H1 (cell line): Measurements from ENCODE around the gene NECAP2. TPM values are rescaled to one million over a fixed set of nuclear protein-coding genes. Genes with fewer than 3 reads are reported as not detected.

Experiments used
- BACH1 ChIP-seq: IDR thresholded peaks from 2 replicates; pipeline ENCODE4 v1.6.1; 2012; ENCODE audit warnings: low read length, improper control_type of control experiment
- GABPA ChIP-seq: IDR thresholded peaks from 2 replicates; pipeline ENCODE4 v1.6.1; 2011; ENCODE audit warnings: mild to moderate bottlenecking, low read length, moderate library complexity, borderline replicate concordance; ENCODE audit not compliant: insufficient read depth
- RBBP5 ChIP-seq: IDR thresholded peaks from 2 replicates; pipeline ENCODE4 v1.7.1; 2012; ENCODE audit warnings: low read depth, mild to moderate bottlenecking, inconsistent platforms, low read length, moderate library complexity, borderline replicate concordance
- SAP30 ChIP-seq: fragments of 300-600 bp; sonication (generic); IDR thresholded peaks from 2 replicates; pipeline ENCODE4 v1.7.1; 2012; ENCODE audit warnings: low read length, moderate library complexity, mild to moderate bottlenecking, inconsistent platforms; ENCODE audit not compliant: insufficient read depth, insufficient replicate concordance
- TAF7 ChIP-seq: optimal IDR thresholded peaks from 2 replicates; pipeline ENCODE3; 2011; ENCODE audit warnings: low read depth, mild to moderate bottlenecking, inconsistent platforms, low read length, moderate library complexity, borderline replicate concordance
- polyA plus RNA-seq, 7 experiments: library from polyadenylated mRNA; depleted of rRNA in 3 of 7; stranded (reverse) in 5 of 7; unstranded in 2 of 7; fragments of >200 nt in 5 of 7; fragments of 200-250 nt in 2 of 7; gene quantifications; 1 replicate in 5 of 7; 2 replicates in 1 of 7; 4 replicates in 1 of 7; pipeline versions ENCODE4 v1.2.1 to v1.2.3, GENCODE V29; 2011 to 2013; ENCODE audit warnings: missing spikeins in 2 of 7, mixed read lengths in 2 of 7
- total RNA-seq: library from RNA; stranded (reverse); fragmentation: NEBNext Ultra II Directional; extraction: Animal tissue kit (Norgen Biotek cat#: 25700); gene quantifications from 2 replicates; pipeline ENCODE4 v1.2.1, GENCODE V29; 2021
- TF ChIP-seq, protein P1 (sequence below): fragments of 300-600 bp; sonication (generic); IDR thresholded peaks from 2 replicates; pipeline ENCODE4 v1.7.1; 2012; ENCODE audit warnings: low read length, moderate library complexity, mild to moderate bottlenecking, inconsistent platforms; ENCODE audit not compliant: insufficient replicate concordance

Gene NECAP2
- total and polyA plus RNA-seq, 2 of the 8 experiments (the other 6 are each of a cell fraction or from before 2014, with no cell fraction given), result 24.4 to 29.7 TPM

DNA sequence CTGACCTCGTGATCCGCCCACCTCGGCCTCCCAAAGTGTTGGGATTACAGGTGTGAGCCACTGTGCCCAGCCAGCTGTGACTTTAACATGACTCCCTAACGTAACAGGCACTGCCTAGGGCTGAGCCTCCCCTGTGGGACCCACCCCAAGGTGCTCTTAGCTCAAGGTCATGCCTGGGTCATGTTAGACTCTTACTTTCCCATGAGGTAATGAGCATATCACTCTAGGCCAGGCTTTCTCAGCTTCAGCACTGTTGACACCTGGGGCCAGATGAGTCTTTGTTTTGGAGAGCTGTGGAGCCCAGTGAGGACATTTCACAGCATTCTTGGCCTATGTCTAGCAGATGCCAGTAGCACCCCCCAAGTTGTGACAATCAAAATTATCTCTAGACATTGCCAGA, 4.5 kb downstream of the NECAP2 start (continued):
- TF ChIP-seq, protein P1, sequence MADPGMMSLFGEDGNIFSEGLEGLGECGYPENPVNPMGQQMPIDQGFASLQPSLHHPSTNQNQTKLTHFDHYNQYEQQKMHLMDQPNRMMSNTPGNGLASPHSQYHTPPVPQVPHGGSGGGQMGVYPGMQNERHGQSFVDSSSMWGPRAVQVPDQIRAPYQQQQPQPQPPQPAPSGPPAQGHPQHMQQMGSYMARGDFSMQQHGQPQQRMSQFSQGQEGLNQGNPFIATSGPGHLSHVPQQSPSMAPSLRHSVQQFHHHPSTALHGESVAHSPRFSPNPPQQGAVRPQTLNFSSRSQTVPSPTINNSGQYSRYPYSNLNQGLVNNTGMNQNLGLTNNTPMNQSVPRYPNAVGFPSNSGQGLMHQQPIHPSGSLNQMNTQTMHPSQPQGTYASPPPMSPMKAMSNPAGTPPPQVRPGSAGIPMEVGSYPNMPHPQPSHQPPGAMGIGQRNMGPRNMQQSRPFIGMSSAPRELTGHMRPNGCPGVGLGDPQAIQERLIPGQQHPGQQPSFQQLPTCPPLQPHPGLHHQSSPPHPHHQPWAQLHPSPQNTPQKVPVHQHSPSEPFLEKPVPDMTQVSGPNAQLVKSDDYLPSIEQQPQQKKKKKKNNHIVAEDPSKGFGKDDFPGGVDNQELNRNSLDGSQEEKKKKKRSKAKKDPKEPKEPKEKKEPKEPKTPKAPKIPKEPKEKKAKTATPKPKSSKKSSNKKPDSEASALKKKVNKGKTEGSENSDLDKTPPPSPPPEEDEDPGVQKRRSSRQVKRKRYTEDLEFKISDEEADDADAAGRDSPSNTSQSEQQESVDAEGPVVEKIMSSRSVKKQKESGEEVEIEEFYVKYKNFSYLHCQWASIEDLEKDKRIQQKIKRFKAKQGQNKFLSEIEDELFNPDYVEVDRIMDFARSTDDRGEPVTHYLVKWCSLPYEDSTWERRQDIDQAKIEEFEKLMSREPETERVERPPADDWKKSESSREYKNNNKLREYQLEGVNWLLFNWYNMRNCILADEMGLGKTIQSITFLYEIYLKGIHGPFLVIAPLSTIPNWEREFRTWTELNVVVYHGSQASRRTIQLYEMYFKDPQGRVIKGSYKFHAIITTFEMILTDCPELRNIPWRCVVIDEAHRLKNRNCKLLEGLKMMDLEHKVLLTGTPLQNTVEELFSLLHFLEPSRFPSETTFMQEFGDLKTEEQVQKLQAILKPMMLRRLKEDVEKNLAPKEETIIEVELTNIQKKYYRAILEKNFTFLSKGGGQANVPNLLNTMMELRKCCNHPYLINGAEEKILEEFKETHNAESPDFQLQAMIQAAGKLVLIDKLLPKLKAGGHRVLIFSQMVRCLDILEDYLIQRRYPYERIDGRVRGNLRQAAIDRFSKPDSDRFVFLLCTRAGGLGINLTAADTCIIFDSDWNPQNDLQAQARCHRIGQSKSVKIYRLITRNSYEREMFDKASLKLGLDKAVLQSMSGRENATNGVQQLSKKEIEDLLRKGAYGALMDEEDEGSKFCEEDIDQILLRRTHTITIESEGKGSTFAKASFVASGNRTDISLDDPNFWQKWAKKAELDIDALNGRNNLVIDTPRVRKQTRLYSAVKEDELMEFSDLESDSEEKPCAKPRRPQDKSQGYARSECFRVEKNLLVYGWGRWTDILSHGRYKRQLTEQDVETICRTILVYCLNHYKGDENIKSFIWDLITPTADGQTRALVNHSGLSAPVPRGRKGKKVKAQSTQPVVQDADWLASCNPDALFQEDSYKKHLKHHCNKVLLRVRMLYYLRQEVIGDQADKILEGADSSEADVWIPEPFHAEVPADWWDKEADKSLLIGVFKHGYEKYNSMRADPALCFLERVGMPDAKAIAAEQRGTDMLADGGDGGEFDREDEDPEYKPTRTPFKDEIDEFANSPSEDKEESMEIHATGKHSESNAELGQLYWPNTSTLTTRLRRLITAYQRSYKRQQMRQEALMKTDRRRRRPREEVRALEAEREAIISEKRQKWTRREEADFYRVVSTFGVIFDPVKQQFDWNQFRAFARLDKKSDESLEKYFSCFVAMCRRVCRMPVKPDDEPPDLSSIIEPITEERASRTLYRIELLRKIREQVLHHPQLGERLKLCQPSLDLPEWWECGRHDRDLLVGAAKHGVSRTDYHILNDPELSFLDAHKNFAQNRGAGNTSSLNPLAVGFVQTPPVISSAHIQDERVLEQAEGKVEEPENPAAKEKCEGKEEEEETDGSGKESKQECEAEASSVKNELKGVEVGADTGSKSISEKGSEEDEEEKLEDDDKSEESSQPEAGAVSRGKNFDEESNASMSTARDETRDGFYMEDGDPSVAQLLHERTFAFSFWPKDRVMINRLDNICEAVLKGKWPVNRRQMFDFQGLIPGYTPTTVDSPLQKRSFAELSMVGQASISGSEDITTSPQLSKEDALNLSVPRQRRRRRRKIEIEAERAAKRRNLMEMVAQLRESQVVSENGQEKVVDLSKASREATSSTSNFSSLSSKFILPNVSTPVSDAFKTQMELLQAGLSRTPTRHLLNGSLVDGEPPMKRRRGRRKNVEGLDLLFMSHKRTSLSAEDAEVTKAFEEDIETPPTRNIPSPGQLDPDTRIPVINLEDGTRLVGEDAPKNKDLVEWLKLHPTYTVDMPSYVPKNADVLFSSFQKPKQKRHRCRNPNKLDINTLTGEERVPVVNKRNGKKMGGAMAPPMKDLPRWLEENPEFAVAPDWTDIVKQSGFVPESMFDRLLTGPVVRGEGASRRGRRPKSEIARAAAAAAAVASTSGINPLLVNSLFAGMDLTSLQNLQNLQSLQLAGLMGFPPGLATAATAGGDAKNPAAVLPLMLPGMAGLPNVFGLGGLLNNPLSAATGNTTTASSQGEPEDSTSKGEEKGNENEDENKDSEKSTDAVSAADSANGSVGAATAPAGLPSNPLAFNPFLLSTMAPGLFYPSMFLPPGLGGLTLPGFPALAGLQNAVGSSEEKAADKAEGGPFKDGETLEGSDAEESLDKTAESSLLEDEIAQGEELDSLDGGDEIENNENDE, result no peak
- no peak for TF ChIP-seq SAP30
- TF ChIP-seq BACH1, result no peak
- no peak for TF ChIP-seq GABPA
- TF ChIP-seq TAF7, result no peak
- no peak for TF ChIP-seq RBBP5
- TF ChIP-seq, all 59 proteins: peak for 0
